Prostate gland (tissue), 2 donors: Measurements from ENCODE around the gene TNNT2. TPM values are rescaled to one million over a fixed set of nuclear protein-coding genes. Genes with fewer than 3 reads are reported as not detected.

Experiments used
- DNase-seq: peaks from one replicate; pipeline ENCODE4 v3.0.0-alpha.2; 2019; ENCODE audit warnings: low spot score
- H3K27ac ChIP-seq, 2 donors: fragments of 200-600 bp; sonication (generic); 2 replicates each; pipeline ENCODE4 v1.5.1; 2017 to 2019
- H3K27me3 ChIP-seq: fragments of 200-600 bp; sonication (generic); replicated peaks from 2 replicates; pipeline ENCODE4 v1.5.1; 2019; ENCODE audit not compliant: insufficient read depth
- H3K36me3 ChIP-seq, 2 donors: fragments of 200-600 bp; sonication (generic); 1 replicate in 1 of 2; 2 replicates in 1 of 2; pipeline versions ENCODE4 v1.5.1 to v1.8.1; 2017 to 2019
- H3K4me1 ChIP-seq: fragments of 200-600 bp; sonication (generic); replicated peaks from 2 replicates; pipeline ENCODE4 v1.5.1; 2019
- H3K4me3 ChIP-seq, 2 donors: fragments of 200-600 bp; sonication (generic); 2 replicates each; pipeline ENCODE4 v1.5.1; 2017 to 2019
- H3K9me3 ChIP-seq: fragments of 200-600 bp; sonication (generic); 2 replicates; pipeline ENCODE4 v1.5.1; 2017
- POLR2A ChIP-seq: fragments of 450-650 bp; IDR thresholded peaks from one replicate; pipeline ENCODE4 v1.6.1; 2016; ENCODE audit warnings: antibody characterized with exemption, mild to moderate bottlenecking
- POLR2AphosphoS5 ChIP-seq: sonication (generic); formaldehyde crosslinking; IDR thresholded peaks from one replicate; pipeline ENCODE4 v1.6.1; 2017; ENCODE audit warnings: antibody characterized with exemption
- WGBS: methylation state at CpG from one replicate; pipeline ENCODE4 v1.1.5; 2018; 5-methylcytosine and 5-hydroxymethylcytosine counted together
- intact Hi-C: fragments of 100-400 bp; cut with DNase I; formaldehyde crosslinking; loops from one replicate; pipeline ENCODE4 v1.14.2; 2022
- total RNA-seq, 2 donors: library from RNA; depleted of rRNA; stranded (reverse); fragments of >200 nt; gene quantifications; one replicate each; pipeline ENCODE4 v1.1.0, GENCODE V29; 2016
- TF ChIP-seq, protein P1 (sequence below), 4 experiments: fragments of 200-600 bp in 2 of 4; fragments of 450-650 bp in 2 of 4; sonication (generic) in 2 of 4; IDR thresholded peaks; 1 replicate in 3 of 4; 2 replicates in 1 of 4; pipeline ENCODE4 v1.5.1; 2016 to 2019; ENCODE audit warnings: antibody characterized with exemption in 4 of 4, mild to moderate bottlenecking in 2 of 4, moderate library complexity in 2 of 4

TNNT2 gene
- total RNA-seq, 2 donors from 2014 or later = 2.2 to 3.5 TPM

- 60% methylated on average over 4 of the region's 4 CpGs for WGBS
- Histone ChIP-seq H3K4me3 (no peak overlapping the region), H3K36me3 (no peaks in the 10 kb centered on the region), H3K27ac (no peak overlapping the region), H3K4me1 (no peaks in the 10 kb centered on the region), H3K9me3 (no peaks in the 10 kb centered on the region), H3K27me3 (no peaks in the 10 kb centered on the region)
- TF ChIP-seq POLR2AphosphoS5 (no peak), POLR2A (no peak)
- TF ChIP-seq, protein P1, sequence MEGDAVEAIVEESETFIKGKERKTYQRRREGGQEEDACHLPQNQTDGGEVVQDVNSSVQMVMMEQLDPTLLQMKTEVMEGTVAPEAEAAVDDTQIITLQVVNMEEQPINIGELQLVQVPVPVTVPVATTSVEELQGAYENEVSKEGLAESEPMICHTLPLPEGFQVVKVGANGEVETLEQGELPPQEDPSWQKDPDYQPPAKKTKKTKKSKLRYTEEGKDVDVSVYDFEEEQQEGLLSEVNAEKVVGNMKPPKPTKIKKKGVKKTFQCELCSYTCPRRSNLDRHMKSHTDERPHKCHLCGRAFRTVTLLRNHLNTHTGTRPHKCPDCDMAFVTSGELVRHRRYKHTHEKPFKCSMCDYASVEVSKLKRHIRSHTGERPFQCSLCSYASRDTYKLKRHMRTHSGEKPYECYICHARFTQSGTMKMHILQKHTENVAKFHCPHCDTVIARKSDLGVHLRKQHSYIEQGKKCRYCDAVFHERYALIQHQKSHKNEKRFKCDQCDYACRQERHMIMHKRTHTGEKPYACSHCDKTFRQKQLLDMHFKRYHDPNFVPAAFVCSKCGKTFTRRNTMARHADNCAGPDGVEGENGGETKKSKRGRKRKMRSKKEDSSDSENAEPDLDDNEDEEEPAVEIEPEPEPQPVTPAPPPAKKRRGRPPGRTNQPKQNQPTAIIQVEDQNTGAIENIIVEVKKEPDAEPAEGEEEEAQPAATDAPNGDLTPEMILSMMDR (IDR thresholded peaks at IDR 0.05) = no peak
- DNase-seq = no peak
- intact Hi-C loops = no loop called here
Measured at GRCh38 chr1:201375169-201375568, 2.3 kb downstream of the TNNT2 start.

GRCh38 chr1:201374364-201374763 is 3.1 kb downstream of the TNNT2 start:
- H3K27ac ChIP-seq = no peak overlapping the region
- 31% methylated on average over 7 of the region's 7 CpGs for WGBS
- intact Hi-C loops = no loop called here

DNA sequence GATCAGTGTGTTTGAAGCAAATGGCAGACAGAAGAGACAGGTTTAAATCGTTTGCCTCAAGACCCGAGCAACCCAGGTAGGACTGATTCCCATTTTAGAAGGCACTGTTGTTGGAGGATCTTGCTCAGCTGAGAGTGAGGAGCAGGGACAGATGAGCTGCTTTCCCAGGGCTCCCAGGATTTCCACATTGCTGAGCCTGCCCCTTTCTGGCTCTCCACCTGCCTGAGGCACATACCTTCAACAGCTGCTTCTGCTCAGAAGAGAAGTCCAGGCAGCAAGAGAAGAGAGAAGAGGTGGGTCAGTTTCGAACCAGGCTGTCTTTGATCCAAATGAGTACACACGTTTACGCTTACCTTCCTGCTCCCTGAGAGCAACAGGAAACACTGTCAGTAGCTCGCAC is 5.7 kb downstream of the TNNT2 start:
- Histone ChIP-seq H3K4me1 (no peaks in the 10 kb centered on the region), H3K27me3 (no peaks in the 10 kb centered on the region), H3K9me3 (no peaks in the 10 kb centered on the region), H3K36me3 (no peaks in the 10 kb centered on the region), H3K27ac (no peak overlapping the region), H3K4me3 (no peak overlapping the region)
- no peak for DNase-seq
- intact Hi-C loops = no loop called here
- no peak for TF ChIP-seq POLR2AphosphoS5
- TF ChIP-seq POLR2A = no peak
- TF ChIP-seq, protein P1 (IDR thresholded peaks at IDR 0.05) = no peak
- WGBS = 62% methylated on average over 6 of the region's 6 CpGs

More at GRCh38 chr1:201374364-201374763, 3.1 kb downstream of the TNNT2 start:
- DNase-seq = no peak
- no peaks in the 10 kb centered on the region for H3K9me3 ChIP-seq
- no peaks in the 10 kb centered on the region for H3K27me3 ChIP-seq
- no peaks in the 10 kb centered on the region for H3K36me3 ChIP-seq
- H3K4me1 ChIP-seq = no peaks in the 10 kb centered on the region
- H3K4me3 ChIP-seq = no peak overlapping the region
- TF ChIP-seq POLR2A (no peak), POLR2AphosphoS5 (no peak)
- TF ChIP-seq, protein P1 (IDR thresholded peaks at IDR 0.05) = no peak

- 90% methylated on average over 9 of the region's 9 CpGs for WGBS
- DNase-seq = no peak
- H3K27me3 ChIP-seq = no peaks in the 10 kb centered on the region
- TF ChIP-seq POLR2A = no peak
- TF ChIP-seq, protein P1 (IDR thresholded peaks at IDR 0.05) = no peak
- TF ChIP-seq POLR2AphosphoS5 = no peak
- H3K9me3 ChIP-seq = no peaks in the 10 kb centered on the region
- H3K27ac ChIP-seq = no peak overlapping the region
- intact Hi-C loops = no loop called here
- H3K36me3 ChIP-seq = no peaks in the 10 kb centered on the region
- no peaks in the 10 kb centered on the region for H3K4me1 ChIP-seq
- H3K4me3 ChIP-seq = no peak overlapping the region
Measured at GRCh38 chr1:201371276-201371675, 6.2 kb downstream of the TNNT2 start.

DNA sequence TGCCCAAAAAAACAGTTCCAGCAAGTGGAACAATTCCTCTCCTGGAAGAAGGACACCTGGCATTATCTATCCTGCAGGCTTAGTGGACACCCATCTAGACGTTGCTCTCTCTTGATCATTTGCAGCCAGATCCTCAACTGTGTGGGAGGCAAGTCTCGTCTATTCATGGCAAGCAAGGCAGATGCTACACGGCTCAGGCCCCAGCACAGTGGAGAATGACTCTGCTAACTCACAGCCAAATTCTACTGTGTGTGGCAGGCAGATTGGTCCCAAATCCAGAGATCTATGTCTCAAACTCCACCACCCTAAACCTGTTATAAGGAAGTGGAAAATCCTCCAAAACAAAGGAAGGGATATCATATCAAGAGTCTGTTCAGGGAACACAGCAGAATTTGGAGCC is 7.0 kb downstream of the TNNT2 start:
- 58% methylated on average over 3 of the region's 3 CpGs for whole genome bisulfite sequencing
- H3K27me3 ChIP-seq = no peaks in the 10 kb centered on the region
- H3K4me1 ChIP-seq = no peaks in the 10 kb centered on the region
- no peak overlapping the region for H3K4me3 ChIP-seq
- TF ChIP-seq POLR2A = no peak
- no peak for TF ChIP-seq POLR2AphosphoS5
- TF ChIP-seq, protein P1 (IDR thresholded peaks at IDR 0.05) = no peak
- no peaks in the 10 kb centered on the region for H3K9me3 ChIP-seq
- DNase-seq = no peak
- intact Hi-C loops = no loop called here
- no peaks in the 10 kb centered on the region for H3K36me3 ChIP-seq
- H3K27ac ChIP-seq = no peak overlapping the region
